Measurements from ENCODE around the gene MMP23B. TPM values are rescaled to one million over a fixed set of nuclear protein-coding genes. Genes with fewer than 3 reads are reported as not detected.

Gene MMP23B
- total and polyA plus RNA-seq, 11 donors, result 10.4 to 128 (median 59.0) TPM

DNA sequence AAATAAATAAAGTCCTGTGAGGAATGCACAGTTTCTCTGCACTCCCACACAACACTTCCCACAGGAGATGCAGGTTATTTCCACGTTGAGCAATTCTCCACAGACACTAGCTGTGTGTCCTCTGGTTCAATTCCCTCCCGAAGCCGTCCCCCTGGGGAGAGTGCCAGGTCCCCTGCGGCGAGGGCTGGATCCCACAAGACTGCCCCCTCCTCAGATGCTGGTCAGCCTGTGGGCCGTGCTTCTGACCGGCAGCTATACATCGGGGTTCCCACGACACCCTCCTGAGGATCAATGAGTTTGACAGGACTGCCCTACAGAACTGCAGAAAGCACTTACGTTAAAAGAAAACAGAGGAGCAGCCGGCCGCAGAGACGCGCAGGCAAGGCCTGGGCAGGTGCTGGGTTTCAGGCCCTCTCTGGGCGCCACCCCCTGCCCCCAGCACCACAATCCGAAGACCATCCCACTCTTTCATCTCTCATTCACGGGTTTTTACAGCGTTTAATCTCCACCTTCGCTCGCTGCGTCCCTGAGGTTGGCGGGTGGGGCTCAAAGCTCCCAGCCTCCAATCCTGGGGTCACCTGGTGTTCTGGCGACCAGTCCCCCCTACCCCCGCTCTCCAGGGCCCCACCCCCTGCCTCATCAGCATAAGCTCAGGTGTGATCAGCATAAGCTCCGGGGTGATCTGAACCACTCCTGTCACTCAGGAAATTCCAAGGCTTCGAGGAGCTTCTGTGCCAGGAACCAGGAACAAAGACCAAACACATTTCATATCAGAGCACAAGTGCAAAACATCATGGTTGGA lies 51.3 kb downstream of the MMP23B start:
- 75 to 78% (median 76%) methylated on average over 26 of the region's 26 CpGs for WGBS, 4 donors
- Histone ChIP-seq H3K27ac (no peak overlapping the region), H3K4me1 (peaks cover 0 to 24% (median 8%) of the 10 kb centered on the region in 12 donors), H3K36me3 (peaks cover 0 to 19% (median 0%) of the 10 kb centered on the region in 9 donors), H3K4me3 (no peak overlapping the region), H3K27me3 (no peaks in the 10 kb centered on the region), H3K9me3 (no peaks in the 10 kb centered on the region)
- ATAC-seq (no peak), DNase-seq (peak in 1 of 5 donors; percentile 20)
- TF ChIP-seq POLR2A (IDR thresholded peaks at IDR 0.05), result no peak
- TF ChIP-seq, protein P1, sequence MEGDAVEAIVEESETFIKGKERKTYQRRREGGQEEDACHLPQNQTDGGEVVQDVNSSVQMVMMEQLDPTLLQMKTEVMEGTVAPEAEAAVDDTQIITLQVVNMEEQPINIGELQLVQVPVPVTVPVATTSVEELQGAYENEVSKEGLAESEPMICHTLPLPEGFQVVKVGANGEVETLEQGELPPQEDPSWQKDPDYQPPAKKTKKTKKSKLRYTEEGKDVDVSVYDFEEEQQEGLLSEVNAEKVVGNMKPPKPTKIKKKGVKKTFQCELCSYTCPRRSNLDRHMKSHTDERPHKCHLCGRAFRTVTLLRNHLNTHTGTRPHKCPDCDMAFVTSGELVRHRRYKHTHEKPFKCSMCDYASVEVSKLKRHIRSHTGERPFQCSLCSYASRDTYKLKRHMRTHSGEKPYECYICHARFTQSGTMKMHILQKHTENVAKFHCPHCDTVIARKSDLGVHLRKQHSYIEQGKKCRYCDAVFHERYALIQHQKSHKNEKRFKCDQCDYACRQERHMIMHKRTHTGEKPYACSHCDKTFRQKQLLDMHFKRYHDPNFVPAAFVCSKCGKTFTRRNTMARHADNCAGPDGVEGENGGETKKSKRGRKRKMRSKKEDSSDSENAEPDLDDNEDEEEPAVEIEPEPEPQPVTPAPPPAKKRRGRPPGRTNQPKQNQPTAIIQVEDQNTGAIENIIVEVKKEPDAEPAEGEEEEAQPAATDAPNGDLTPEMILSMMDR (IDR thresholded peaks at IDR 0.05), result no peak
- intact Hi-C loops (cut with DNase I), result no loop called here

Other genes starting within 250 kb of the MMP23B start
- 10 to 100 TPM; 35.4 to 66.5 (median 50.7) TPM for gene CCNL2, start 232.8 kb upstream of the MMP23B start, total RNA-seq
- gene CCNL2, start 232.8 kb upstream of the MMP23B start, polyA plus RNA-seq, result 10 to 100 TPM; 42.3 to 87.8 TPM
- 100 to 1,000 TPM; 112 to 208 (median 128) TPM for gene MRPL20, start 224.9 kb upstream of the MMP23B start, total RNA-seq
- gene MRPL20, start 224.9 kb upstream of the MMP23B start, polyA plus RNA-seq, result 100 to 1,000 TPM; 147 to 238 TPM
- gene ANKRD65, start 210.9 kb upstream of the MMP23B start, total RNA-seq, result 1 to 10 TPM in 8 of 9 donors, under 1 TPM in 1; 0.58 to 4.0 (median 1.3) TPM
- 1 to 10 TPM in 1 of 2 donors, under 1 TPM in 1; 0.86 to 1.5 TPM for gene ANKRD65, start 210.9 kb upstream of the MMP23B start, polyA plus RNA-seq
- 10 to 100 TPM; 11.0 to 49.5 (median 18.8) TPM for gene VWA1, start 196.5 kb upstream of the MMP23B start, total RNA-seq
- 10 to 100 TPM in 1 of 2 donors, 1 to 10 TPM in 1; 7.0 to 13.2 TPM for gene VWA1, start 196.5 kb upstream of the MMP23B start, polyA plus RNA-seq
- gene ATAD3C, start 182.5 kb upstream of the MMP23B start, total RNA-seq, result 1 to 10 TPM in 3 of 9 donors, under 1 TPM in 4, not detected in 2; 0.12 to 3.4 (median 0.60) TPM
- gene ATAD3C, start 182.5 kb upstream of the MMP23B start, polyA plus RNA-seq, result under 1 TPM; 0.49 to 0.53 TPM
- gene ATAD3B, start 160.4 kb upstream of the MMP23B start, total RNA-seq, result 10 to 100 TPM in 2 of 9 donors, 1 to 10 TPM in 7; 2.2 to 12.1 (median 5.8) TPM
- gene ATAD3B, start 160.4 kb upstream of the MMP23B start, polyA plus RNA-seq, result 10 to 100 TPM; 11.0 to 15.6 TPM
- gene ATAD3A, start 120.0 kb upstream of the MMP23B start, total RNA-seq, result 10 to 100 TPM; 11.3 to 25.3 (median 18.1) TPM
- gene ATAD3A, start 120.0 kb upstream of the MMP23B start, polyA plus RNA-seq, result 10 to 100 TPM; 21.5 to 49.5 TPM
- gene TMEM240, start 91.5 kb upstream of the MMP23B start, total RNA-seq, result 1 to 10 TPM in 8 of 9 donors, not detected in 1; 2.6 to 5.6 (median 4.2) TPM
- gene TMEM240, start 91.5 kb upstream of the MMP23B start, polyA plus RNA-seq, result 10 to 100 TPM in 1 of 2 donors, 1 to 10 TPM in 1; 1.5 to 12.4 TPM
- 100 to 1,000 TPM in 5 of 9 donors, 10 to 100 TPM in 4; 76.3 to 160 (median 106) TPM for gene SSU72, start 57.3 kb upstream of the MMP23B start, total RNA-seq
- gene SSU72, start 57.3 kb upstream of the MMP23B start, polyA plus RNA-seq, result 100 to 1,000 TPM; 113 to 138 TPM
- gene FNDC10, start 32.0 kb upstream of the MMP23B start, total RNA-seq, result 1 to 10 TPM; 1.9 to 6.7 (median 3.6) TPM
- gene FNDC10, start 32.0 kb upstream of the MMP23B start, polyA plus RNA-seq, result 1 to 10 TPM; 1.1 to 4.6 TPM
- gene MIB2, start 16.7 kb upstream of the MMP23B start, total RNA-seq, result 100 to 1,000 TPM in 1 of 9 donors, 10 to 100 TPM in 8; 59.2 to 114 (median 76.3) TPM
- gene MIB2, start 16.7 kb upstream of the MMP23B start, polyA plus RNA-seq, result 100 to 1,000 TPM in 1 of 2 donors, 10 to 100 TPM in 1; 40.7 to 121 TPM
- gene CDK11B, start 26.8 kb downstream of the MMP23B start, total RNA-seq, result 10 to 100 TPM; 20.4 to 30.9 (median 24.5) TPM
- 10 to 100 TPM; 34.9 to 39.4 TPM for gene CDK11B, start 26.8 kb downstream of the MMP23B start, polyA plus RNA-seq
- gene SLC35E2B, start 60.6 kb downstream of the MMP23B start, total RNA-seq, result 10 to 100 TPM; 15.1 to 29.2 (median 21.2) TPM
- 10 to 100 TPM; 12.2 to 14.4 TPM for gene SLC35E2B, start 60.6 kb downstream of the MMP23B start, polyA plus RNA-seq
- 10 to 100 TPM in 7 of 9 donors, 1 to 10 TPM in 2; 4.2 to 25.5 (median 16.7) TPM for gene CDK11A, start 92.2 kb downstream of the MMP23B start, total RNA-seq
- 10 to 100 TPM; 10.8 to 30.1 TPM for gene CDK11A, start 92.2 kb downstream of the MMP23B start, polyA plus RNA-seq
- 10 to 100 TPM; 17.7 to 45.2 (median 23.3) TPM for gene NADK, start 146.3 kb downstream of the MMP23B start, total RNA-seq
- gene NADK, start 146.3 kb downstream of the MMP23B start, polyA plus RNA-seq, result 10 to 100 TPM; 20.4 to 26.4 TPM

Measured in heart left ventricle (tissue), 16 donors.